GM19099 (cell line): ENCODE data around the gene SPDL1.

Source experiments
- POLR2A ChIP-seq: IDR thresholded peaks from 3 replicates; pipeline ENCODE4 v1.6.1; 2011; ENCODE audit warnings: low read depth; ENCODE audit not compliant: insufficient read length; ENCODE audit errors: extremely low read depth

The SPDL1 gene

DNA sequence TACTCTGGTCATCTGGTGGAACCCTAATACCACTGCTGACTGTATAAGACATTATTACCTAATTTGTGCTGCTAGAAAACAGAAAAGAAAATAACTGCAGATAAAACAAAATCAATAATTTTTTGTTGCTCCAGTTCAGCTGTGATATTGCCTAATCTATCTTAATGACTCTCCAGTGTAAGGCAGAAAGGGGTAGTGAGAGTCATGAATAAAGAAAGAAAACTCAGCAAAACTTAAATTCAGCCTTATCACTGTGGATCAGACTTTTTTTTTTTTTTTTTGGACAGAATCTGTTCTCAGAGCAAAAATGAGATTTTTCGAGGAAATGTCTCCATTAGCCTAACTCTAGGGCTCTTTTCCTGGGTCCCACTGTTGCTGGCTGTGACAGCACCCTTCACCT, 52.4 kb downstream of the SPDL1 start:
- TF ChIP-seq POLR2A, result no peak

DNA sequence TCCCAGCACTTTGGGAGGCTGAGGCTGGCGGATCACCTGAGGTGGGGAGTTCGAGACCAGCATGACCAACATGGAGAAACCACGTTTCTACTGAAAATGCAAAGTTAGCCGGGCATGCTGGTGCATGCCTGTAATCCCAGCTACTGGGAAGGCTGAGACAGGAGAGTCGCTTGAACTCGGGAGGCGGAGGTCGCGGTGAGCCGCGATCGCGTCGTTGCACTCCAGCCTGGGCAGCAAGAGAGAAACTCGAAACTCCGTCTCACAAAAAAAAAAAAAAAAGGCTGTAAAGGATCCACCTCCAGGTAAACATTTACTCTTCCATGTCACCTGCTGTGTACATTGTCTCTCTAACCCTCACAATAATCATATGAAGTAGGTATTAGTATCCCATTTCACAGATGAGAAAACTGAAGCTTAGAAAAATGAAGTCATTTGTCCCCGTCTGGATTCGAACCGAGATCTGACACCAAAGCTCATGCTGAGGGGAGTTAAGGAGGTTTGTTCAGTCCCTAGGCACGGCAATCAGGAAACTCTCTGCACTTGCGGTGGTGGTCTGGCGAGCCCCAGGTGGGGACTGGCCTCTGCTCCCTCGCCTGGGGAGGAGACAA, 53.0 kb downstream of the SPDL1 start:
- TF ChIP-seq POLR2A, result no peak

DNA sequence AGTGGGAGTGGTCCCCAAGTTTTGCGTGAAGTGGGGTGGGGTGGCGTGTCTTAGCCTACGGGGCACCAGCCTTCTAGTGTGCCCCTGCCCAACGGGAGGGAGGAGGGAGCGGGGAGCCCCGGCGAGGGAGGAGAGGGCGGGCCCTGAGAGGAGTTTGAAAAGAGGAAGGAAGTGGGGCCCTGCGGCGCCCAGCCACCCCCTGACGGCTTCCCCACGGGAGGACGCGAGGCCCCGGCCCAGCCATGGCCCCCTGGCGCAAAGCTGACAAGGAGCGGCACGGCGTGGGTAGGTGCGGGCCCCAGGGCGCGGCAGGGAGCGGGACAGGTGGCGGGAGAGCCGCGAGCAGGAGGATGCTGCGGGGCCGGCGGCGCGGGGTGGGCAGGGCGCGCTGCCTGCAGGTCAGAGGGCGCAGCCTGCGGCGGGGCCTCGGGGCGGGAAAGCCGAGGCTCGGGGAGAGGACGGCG, 53.5 kb downstream of the SPDL1 start, which contains the start of gene DOCK2:
Gene DOCK2, plus strand, starts transcription at position 191 of the 464 bp plus-strand sequence. Its CDS starts 52 bp downstream, at position 243.
- TF ChIP-seq POLR2A, result peak; percentile 78

DNA sequence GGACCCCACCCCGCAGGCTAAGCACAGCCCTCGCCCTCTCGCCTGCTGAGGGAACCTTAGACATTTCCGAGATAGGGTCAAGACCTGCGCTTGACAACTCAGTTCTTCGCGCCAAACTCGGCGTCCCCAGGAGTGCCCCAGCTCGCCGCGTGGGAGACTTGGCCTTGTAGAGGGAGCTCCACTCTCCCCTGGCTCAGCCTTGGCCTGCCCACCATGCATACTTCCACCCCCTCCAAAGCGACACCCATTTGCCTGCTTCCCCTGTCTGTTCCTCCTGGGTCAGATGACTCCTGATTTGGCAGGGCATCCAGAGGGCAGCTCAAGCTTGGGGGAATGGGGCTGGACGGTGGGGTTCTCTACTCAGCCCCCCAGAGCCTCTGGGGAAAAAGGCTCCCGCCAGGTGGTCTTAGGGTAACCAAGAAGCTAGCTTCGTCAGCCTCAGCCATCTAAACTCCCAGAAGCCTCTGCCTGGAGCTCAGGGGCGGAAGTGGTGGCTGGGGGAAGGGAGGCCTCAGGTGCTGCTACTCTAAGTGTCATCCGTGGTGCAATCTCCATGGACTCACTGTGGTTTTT, 54.1 kb downstream of the SPDL1 start:
- peak; percentile 63 for TF ChIP-seq POLR2A

DNA sequence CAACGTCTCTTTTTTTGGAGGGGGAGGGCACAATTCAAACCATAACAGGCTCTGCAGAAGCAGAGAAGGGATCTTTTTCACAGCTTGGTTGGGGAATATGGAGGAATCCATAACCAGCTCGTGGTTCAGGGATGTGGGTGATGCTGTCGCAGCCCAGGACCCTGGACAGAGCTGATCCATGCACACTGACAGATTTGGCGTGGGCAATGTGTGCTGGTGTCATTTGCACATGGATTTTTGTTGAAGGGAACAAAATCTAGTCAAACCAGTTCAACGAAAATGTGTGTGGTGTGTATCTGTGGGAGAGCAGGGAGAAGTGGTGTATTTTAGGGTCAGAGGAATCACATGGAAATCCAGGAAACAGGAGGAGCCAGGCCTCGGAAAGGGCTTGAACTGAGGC, 57.7 kb downstream of the SPDL1 start:
- TF ChIP-seq POLR2A, result no peak

DNA sequence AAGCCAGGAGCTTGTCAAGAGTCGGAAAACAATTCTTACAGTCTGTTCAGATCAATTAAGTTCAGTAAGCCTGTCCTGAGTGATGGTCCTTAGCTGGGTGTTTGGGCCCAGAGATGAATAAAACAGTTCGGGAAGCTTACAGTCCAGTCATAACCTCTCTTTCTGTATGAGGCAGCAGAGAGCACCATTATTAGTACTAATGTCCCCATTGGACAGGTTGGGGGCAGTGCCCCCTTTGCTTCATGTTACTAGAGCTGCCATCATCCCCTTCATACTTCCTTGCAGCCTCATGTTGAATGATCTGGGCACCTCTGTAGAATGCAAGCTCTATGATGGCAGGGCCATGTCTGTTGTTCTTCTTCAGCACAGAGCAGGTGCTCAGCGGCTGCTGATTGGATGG, 63.3 kb downstream of the SPDL1 start:
- no peak for TF ChIP-seq POLR2A

DNA sequence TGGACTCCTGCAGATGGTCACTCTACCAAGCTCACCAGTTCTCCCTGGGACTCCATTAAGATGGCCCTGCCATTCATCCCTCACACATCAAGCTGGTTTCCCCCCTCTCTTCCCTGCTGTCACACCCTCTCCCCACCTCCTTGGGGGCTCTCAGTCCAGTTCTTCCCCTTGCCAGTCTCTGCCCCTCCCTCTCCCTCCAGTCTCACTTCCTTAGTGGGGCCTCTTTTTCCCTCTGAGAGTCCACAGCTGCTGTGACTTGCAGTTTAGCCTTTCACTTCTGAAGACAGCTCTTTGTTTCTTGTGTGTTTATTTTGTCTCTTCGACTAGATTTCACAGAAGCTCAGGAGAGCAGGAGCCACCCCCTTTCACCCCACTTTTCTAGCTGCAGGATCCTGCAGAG, 64.0 kb downstream of the SPDL1 start:
- TF ChIP-seq POLR2A, result no peak

DNA sequence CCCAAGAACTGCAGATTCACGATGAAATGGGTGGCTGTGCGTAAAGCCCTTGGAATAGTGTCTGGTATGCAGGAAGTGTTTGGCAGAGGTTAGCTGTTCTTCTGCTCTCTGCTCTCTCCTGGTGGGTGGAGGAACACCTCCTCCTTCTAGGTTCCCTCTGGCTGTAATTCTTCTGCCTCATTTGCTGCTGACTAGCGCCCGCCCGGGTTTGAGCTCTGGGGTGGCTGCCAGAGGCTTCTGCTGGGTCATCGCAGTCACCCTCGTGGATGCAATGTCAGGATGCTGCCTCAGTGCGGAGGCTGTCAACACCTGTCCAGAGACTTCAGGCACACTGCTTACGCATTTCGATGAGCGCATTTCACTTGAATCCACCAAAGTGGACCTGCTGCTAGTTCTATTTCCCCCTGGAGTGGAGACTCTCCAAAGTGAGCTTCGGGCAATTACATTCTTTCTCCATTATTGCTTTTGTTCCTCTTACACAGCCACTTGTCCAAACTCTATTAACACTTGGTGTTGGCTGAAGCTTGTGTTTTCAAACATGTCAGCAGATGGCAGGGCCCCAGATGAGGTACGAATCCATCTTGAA, 65.2 kb downstream of the SPDL1 start:
- TF ChIP-seq POLR2A, result no peak

DNA sequence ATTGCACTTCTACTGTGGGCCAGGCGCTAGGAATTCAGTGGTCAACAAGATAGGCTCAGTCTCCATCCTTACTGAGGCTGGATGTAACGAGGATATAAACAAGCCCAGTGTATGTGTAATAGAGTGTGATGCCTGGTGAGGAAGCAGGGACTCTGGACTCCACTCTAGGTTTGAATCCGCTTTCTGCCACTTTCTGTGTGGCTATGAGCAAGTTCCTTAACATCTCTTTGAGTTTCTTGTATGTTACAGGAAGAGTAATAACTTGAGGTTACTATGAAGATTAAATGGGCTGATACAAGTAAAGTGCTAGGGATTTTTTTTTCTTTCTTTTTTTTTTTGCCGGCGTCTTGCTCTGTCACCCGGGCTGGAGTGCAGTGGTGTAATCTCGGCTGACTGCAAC, 65.9 kb downstream of the SPDL1 start:
- TF ChIP-seq POLR2A, result no peak

DNA sequence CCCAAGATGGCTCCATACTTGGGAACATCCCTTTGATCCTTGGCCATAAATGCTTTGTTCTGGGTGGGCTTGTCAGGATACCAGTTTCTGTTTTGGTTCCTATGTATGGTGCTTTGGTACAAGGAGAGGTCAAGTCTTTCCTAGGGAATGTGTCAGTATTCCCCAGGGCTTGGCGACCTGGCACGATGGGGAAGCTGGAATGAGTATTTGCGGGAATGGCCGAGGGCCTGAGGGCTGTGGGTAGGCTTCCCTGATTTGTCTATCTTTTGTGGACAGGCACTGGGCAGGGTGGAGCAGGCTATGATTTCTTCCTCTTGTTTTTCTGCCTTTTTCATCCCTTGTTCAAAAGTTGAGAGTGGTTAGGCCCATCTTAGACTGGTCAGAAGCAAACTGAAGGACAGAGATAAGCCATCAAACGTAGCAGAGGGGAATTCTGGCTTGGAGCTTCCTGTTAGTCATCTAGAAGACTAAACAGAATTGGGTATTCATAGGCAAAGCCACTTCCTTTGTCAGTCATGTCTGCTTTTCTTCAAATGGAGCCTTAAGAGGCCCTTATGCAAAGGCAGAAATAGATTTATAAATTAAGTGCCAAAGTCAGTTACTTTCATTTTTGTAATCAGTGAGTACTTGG, 67.2 kb downstream of the SPDL1 start:
- TF ChIP-seq POLR2A, result no peak

DNA sequence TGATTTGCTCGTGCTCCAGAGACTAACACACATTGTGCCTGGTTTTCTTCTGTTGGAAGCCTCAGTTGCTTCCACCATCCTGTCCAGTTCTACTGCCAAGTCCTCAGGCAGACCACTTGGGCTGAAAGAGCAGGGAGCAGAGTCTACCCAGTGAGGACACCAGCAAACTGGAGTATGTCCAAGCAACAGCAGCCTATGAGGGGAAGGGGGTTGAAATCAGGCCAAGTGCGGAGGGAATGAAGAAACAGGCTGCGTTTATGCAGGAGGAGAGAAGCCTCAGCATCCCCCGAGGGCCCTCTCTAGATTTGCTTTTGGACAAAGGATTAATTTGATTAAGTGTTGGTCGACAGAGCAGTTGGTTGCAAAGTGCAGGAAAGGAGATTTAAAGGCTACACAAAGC, 68.0 kb downstream of the SPDL1 start:
- TF ChIP-seq POLR2A, result no peak

DNA sequence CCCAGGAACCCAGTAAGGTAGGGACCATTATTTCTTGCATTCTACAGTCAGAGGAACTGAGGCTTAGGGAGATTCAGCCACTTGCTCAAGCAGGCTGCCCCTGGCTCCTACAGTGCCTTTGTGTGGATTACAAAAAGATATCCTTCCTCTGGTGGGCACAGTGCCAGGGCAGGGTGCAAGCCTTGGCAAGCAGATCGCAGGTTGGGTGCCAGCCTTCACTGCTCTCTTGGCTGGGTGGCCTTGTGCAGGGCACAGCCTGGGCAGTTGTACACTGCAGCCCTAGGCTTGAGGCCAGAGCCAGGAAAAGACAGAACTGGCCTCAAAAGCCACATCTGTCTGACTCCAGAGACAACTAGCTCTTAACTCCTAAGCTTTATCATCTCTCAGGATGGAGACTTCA, 68.5 kb downstream of the SPDL1 start:
- TF ChIP-seq POLR2A, result no peak

DNA sequence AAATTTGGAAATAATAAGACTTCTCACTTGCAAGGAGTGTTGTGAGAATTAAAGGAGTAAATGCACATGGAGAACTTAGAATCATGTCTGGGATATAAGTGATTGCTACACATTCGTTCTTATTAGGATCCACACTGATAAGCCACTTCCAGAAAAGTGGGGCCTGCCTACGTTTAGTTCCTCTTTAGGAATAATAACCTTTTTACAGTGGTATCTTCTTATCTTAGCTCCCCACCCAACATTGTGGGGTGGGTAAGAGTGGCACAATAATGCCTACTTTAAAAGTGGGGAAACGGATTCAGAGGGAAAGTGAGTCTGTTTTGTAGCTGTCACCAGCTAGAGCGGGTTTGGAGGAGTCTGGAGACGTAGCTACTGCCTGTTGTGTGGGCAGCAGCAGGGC, 69.5 kb downstream of the SPDL1 start:
- no peak for TF ChIP-seq POLR2A
